SK-N-SH (cell line): ENCODE data around the gene NAALAD2. TPM values are rescaled to one million over a fixed set of nuclear protein-coding genes. Genes with fewer than 3 reads are reported as not detected.

Experiments
- CTCF ChIA-PET: fragments of 300-600, 350-600 bp; formaldehyde crosslinking; extraction: SDS; loops from one replicate; lab custom pipeline; 2021; lab: Yijun Ruan, JAX
- POLR2A ChIA-PET: fragments of 350-600 bp; sonication (Branson Sonifier 250); formaldehyde crosslinking; extraction: SDS; loops from one replicate; lab custom pipeline; 2020; ENCODE audit warnings: antibody characterized with exemption, inconsistent platforms; lab: Yijun Ruan, JAX
- DNase-seq: peaks from one replicate; pipeline ENCODE4 v3.0.0; 2012
- H2AFZ ChIP-seq: fragments of 200-600 bp; sonication (generic); 2 replicates; pipeline ENCODE4 v1.8.1; 2016; ENCODE audit warnings: antibody characterized with exemption, mild to moderate bottlenecking, low read depth
- H3F3A ChIP-seq: fragments of 200-600 bp; sonication (generic); replicated peaks from 2 replicates; pipeline ENCODE3; 2016; ENCODE audit warnings: antibody characterized with exemption, mild to moderate bottlenecking; ENCODE audit not compliant: insufficient read depth
- H3K27ac ChIP-seq, 2 experiments: fragments of 200-500 bp in 1 of 2; fragments of 200-600 bp in 1 of 2; sonication (Bioruptor generic) in 1 of 2; sonication (generic), shearing (Covaris generic) in 1 of 2; 2 replicates each; pipeline versions ENCODE4 v1.5.1 to v1.6.1; 2014 to 2016; ENCODE audit warnings: low read depth in 2 of 2, inconsistent platforms in 1 of 2, low read length in 1 of 2, mild to moderate bottlenecking in 1 of 2, mixed read lengths in 1 of 2
- H3K27me3 ChIP-seq: fragments of 200-600 bp; sonication (generic), shearing (Covaris generic); 2 replicates; pipeline ENCODE4 v1.6.1; 2016; ENCODE audit warnings: mixed run types; ENCODE audit not compliant: insufficient read depth
- H3K36me3 ChIP-seq, 2 experiments: fragments of 200-500 bp in 1 of 2; fragments of 200-600 bp in 1 of 2; sonication (Bioruptor generic) in 1 of 2; sonication (generic) in 1 of 2; replicated peaks in 1 of 2; 2 replicates each; pipeline versions ENCODE3 to v1.5.1; 2014 to 2016; ENCODE audit warnings: low read length in 1 of 2, mild to moderate bottlenecking in 1 of 2; ENCODE audit not compliant: insufficient read depth in 2 of 2, control insufficient read depth in 1 of 2
- H3K4me1 ChIP-seq, 2 experiments: fragments of 200-500 bp in 1 of 2; fragments of 200-600 bp in 1 of 2; sonication (Bioruptor generic) in 1 of 2; sonication (generic), shearing (Covaris generic) in 1 of 2; 2 replicates each; pipeline versions ENCODE4 v1.5.1 to v1.6.1; 2014 to 2016; ENCODE audit warnings: low read depth in 1 of 2, low read length in 1 of 2, mixed run types in 1 of 2; ENCODE audit not compliant: insufficient read depth in 2 of 2, control insufficient read depth in 1 of 2
- H3K4me2 ChIP-seq: fragments of 200-600 bp; sonication (generic), shearing (Covaris generic); 2 replicates; pipeline ENCODE4 v1.6.1; 2017; ENCODE audit warnings: mixed run types
- H3K4me3 ChIP-seq, 2 experiments: fragments of 200-500 bp in 1 of 2; fragments of 200-600 bp in 1 of 2; sonication (Bioruptor generic) in 1 of 2; sonication (generic), shearing (Covaris generic) in 1 of 2; 2 replicates each; pipeline versions ENCODE4 v1.5.1 to v1.8.1; 2014 to 2016; ENCODE audit warnings: low read depth in 2 of 2, inconsistent platforms in 1 of 2, low read length in 1 of 2, mild to moderate bottlenecking in 1 of 2, mixed read lengths in 1 of 2, moderate library complexity in 1 of 2
- H3K79me2 ChIP-seq: fragments of 200-600 bp; sonication (generic); 2 replicates; pipeline ENCODE4 v1.8.1; 2017; ENCODE audit warnings: mild to moderate bottlenecking; ENCODE audit not compliant: insufficient read depth
- H3K9ac ChIP-seq: fragments of 200-600 bp; sonication (generic); 2 replicates; pipeline ENCODE4 v1.6.1; 2017; ENCODE audit warnings: mixed run types
- H3K9me2 ChIP-seq: fragments of 200-600 bp; sonication (generic); 2 replicates; pipeline ENCODE4 v1.6.1; 2017; ENCODE audit warnings: mixed run types
- H3K9me3 ChIP-seq: fragments of 200-600 bp; sonication (generic); 2 replicates; pipeline ENCODE4 v1.6.1; 2017; ENCODE audit warnings: mixed run types, mild to moderate bottlenecking, moderate library complexity
- H4K20me1 ChIP-seq: fragments of 200-600 bp; sonication (generic); 2 replicates; pipeline ENCODE4 v1.6.1; 2017; ENCODE audit warnings: mild to moderate bottlenecking, mixed run types; ENCODE audit not compliant: insufficient read depth
- CHD2 ChIP-seq: fragments of 150-350 bp; IDR thresholded peaks from 2 replicates; pipeline ENCODE4 v1.6.1; 2018; ENCODE audit warnings: low read length; ENCODE audit not compliant: partially characterized antibody
- CTCF ChIP-seq: fragments of 200-600 bp; sonication (generic); IDR thresholded peaks from 2 replicates; pipeline ENCODE4 v1.6.1; 2017; ENCODE audit warnings: antibody characterized with exemption, mild to moderate bottlenecking, moderate library complexity
- ELF1 ChIP-seq: IDR thresholded peaks from 2 replicates; pipeline ENCODE4 v1.4.0; 2012
- EP300 ChIP-seq, 2 experiments: IDR thresholded peaks; 2 replicates each; pipeline versions ENCODE4 v1.4.0 to v1.6.1; 2012; ENCODE audit warnings: borderline replicate concordance in 1 of 2, low read depth in 1 of 2, low read length in 1 of 2
- EZH2phosphoT487 ChIP-seq: fragments of 200-600 bp; sonication (generic); IDR thresholded peaks from 2 replicates; pipeline ENCODE4 v1.6.1; 2017; ENCODE audit warnings: low read depth, mixed run types, mild to moderate bottlenecking, antibody characterized with exemption, moderate library complexity, borderline replicate concordance
- FOSL2 ChIP-seq: IDR thresholded peaks from 2 replicates; pipeline ENCODE4 v1.4.0; 2012; ENCODE audit warnings: low read depth, mild to moderate bottlenecking, moderate library complexity, borderline replicate concordance
- FOXJ3 ChIP-seq: sonication (generic); formaldehyde crosslinking; IDR thresholded peaks from 2 replicates; pipeline ENCODE4 v1.5.1; 2020; ENCODE audit warnings: mild to moderate bottlenecking, missing genetic modification reagents
- FOXM1 ChIP-seq: IDR thresholded peaks from 2 replicates; pipeline ENCODE4 v1.4.0; 2012; ENCODE audit warnings: low read depth, mild to moderate bottlenecking
- GABPA ChIP-seq: IDR thresholded peaks from 2 replicates; pipeline ENCODE4 v1.4.0; 2012; ENCODE audit warnings: low read depth, mild to moderate bottlenecking
- IRF3 ChIP-seq: fragments of 150-350 bp; IDR thresholded peaks from 2 replicates; pipeline ENCODE4 v1.6.1; 2016; ENCODE audit warnings: mild to moderate bottlenecking, low read depth, low read length
- MEF2A ChIP-seq: IDR thresholded peaks from 2 replicates; pipeline ENCODE4 v1.4.0; 2012; ENCODE audit warnings: low read depth, borderline replicate concordance
- MXI1 ChIP-seq: IDR thresholded peaks from 2 replicates; pipeline ENCODE4 v1.6.1; 2012; ENCODE audit warnings: mild to moderate bottlenecking, low read depth, low read length, improper control_type of control experiment
- NFIC ChIP-seq: IDR thresholded peaks from 2 replicates; pipeline ENCODE4 v1.4.0; 2012; ENCODE audit warnings: borderline replicate concordance
- PBX3 ChIP-seq: IDR thresholded peaks from 2 replicates; pipeline ENCODE4; 2012
- POLR2AphosphoS5 ChIP-seq: IDR thresholded peaks from 2 replicates; pipeline ENCODE4 v1.6.1; 2012; ENCODE audit warnings: low read depth, low read length
- RAD21 ChIP-seq: IDR thresholded peaks from 2 replicates; pipeline ENCODE4 v1.6.1; 2012; ENCODE audit warnings: mild to moderate bottlenecking, low read length
- SIN3A ChIP-seq: IDR thresholded peaks from 2 replicates; pipeline ENCODE4 v1.6.1; 2012; ENCODE audit warnings: low read depth, mild to moderate bottlenecking, low read length, moderate library complexity, borderline replicate concordance
- TAF1 ChIP-seq: IDR thresholded peaks from 2 replicates; pipeline ENCODE4 v1.6.1; 2012; ENCODE audit warnings: low read depth, mild to moderate bottlenecking, low read length, moderate library complexity, borderline replicate concordance
- TCF12 ChIP-seq: IDR thresholded peaks from 2 replicates; pipeline ENCODE4 v1.4.0; 2012
- YY1 ChIP-seq: IDR thresholded peaks from 2 replicates; pipeline ENCODE4 v1.4.0; 2012; ENCODE audit warnings: low read depth, mild to moderate bottlenecking
- WGBS: methylation state at CpG from one replicate; pipeline ENCODE4 v1.1.6; 2017; ENCODE audit warnings: low lambda C conversion rate; 5-methylcytosine and 5-hydroxymethylcytosine counted together
- polyA plus RNA-seq, 3 experiments: library from polyadenylated mRNA; depleted of rRNA; stranded (reverse); fragments of >200 nt; gene quantifications; 2 replicates each; pipeline ENCODE4 v1.2.3, GENCODE V29; 2012

The NAALAD2 gene
- polyA plus RNA-seq, 1 of the 3 experiments (the other 2 are of a cell fraction) = 0.74 TPM

- Histone ChIP-seq H3K4me3 (no peak overlapping the region), H3F3A (no peaks in the 10 kb centered on the region), H3K9ac (no peak overlapping the region), H3K36me3 (peaks cover 0 to 6% of the 10 kb centered on the region in 2 experiments), H3K4me1 (peaks cover 0 to 4% of the 10 kb centered on the region in 2 experiments; a peak in 1 of 4 replicates), H4K20me1 (no peaks in the 10 kb centered on the region), H3K27me3 (no peaks in the 10 kb centered on the region), H3K9me3 (no peaks in the 10 kb centered on the region), H3K79me2 (no peaks in the 10 kb centered on the region), H2AFZ (no peak overlapping the region), H3K27ac (no peak overlapping the region), H3K4me2 (no peak overlapping the region), H3K9me2 (no peaks in the 10 kb centered on the region)
- POLR2A ChIA-PET = no interaction called here
- WGBS = 83% methylated on average over 2 of the region's 2 CpGs
- DNase-seq = no peak
- TF ChIP-seq CHD2 (no peak), ELF1 (no peak), NFIC (no peak)
- TF ChIP-seq, all 33 proteins: peak for 0
- CTCF ChIA-PET = no interaction called here
Observed at GRCh38 chr11:90178751-90179150, 44.3 kb downstream of the NAALAD2 start.

- H3F3A ChIP-seq = no peaks in the 10 kb centered on the region
- H3K4me1 ChIP-seq = peaks cover 0 to 4% of the 10 kb centered on the region in 2 experiments; a peak in 1 of 4 replicates
- no peaks in the 10 kb centered on the region for H3K9me3 ChIP-seq
- no peaks in the 10 kb centered on the region for H3K27me3 ChIP-seq
- POLR2A ChIA-PET = no interaction called here
- DNase-seq = no peak
- H3K27ac ChIP-seq = no peak overlapping the region
- H3K36me3 ChIP-seq = peaks cover 0 to 8% of the 10 kb centered on the region in 2 experiments
- CTCF ChIA-PET = no interaction called here
- no peak overlapping the region for H3K4me3 ChIP-seq
- H2AFZ ChIP-seq = no peak overlapping the region
- H3K9me2 ChIP-seq = no peaks in the 10 kb centered on the region
- 39% methylated on average over 2 of the region's 2 CpGs for WGBS
- H3K9ac ChIP-seq = no peak overlapping the region
- H3K79me2 ChIP-seq = no peaks in the 10 kb centered on the region
- H4K20me1 ChIP-seq = no peaks in the 10 kb centered on the region
- TF ChIP-seq EZH2phosphoT487 = no peak
- no peak for TF ChIP-seq YY1
- no peak for TF ChIP-seq MXI1
- TF ChIP-seq FOXM1 = no peak
- no peak for TF ChIP-seq RAD21
- no peak for TF ChIP-seq POLR2AphosphoS5
- no peak for TF ChIP-seq NFIC
- no peak for TF ChIP-seq TAF1
- TF ChIP-seq SIN3A = no peak
- H3K4me2 ChIP-seq = no peak overlapping the region
Observed at GRCh38 chr11:90179923-90180322, 45.5 kb downstream of the NAALAD2 start.

GRCh38 chr11:90187839-90188238 lies 53.4 kb downstream of the NAALAD2 start:
- no peak overlapping the region for H3K4me2 ChIP-seq
- DNase-seq = no peak
- H3K9me2 ChIP-seq = no peaks in the 10 kb centered on the region
- H3K4me1 ChIP-seq = no peaks in the 10 kb centered on the region; a peak in 2 of 4 replicates
- no peak overlapping the region for H2AFZ ChIP-seq
- ChIA-PET POLR2A (no interaction called here), CTCF (interaction anchor here (1.0 kb wide), 1 partner anchor 17 kb away, joined by 4 read pairs; no protein-coding TSS in a partner anchor)
- H3K9ac ChIP-seq = no peak overlapping the region
- WGBS = 94% methylated on average over 3 of the region's 3 CpGs
- peaks cover 14 to 17% of the 10 kb centered on the region in 2 experiments for H3K36me3 ChIP-seq
- no peaks in the 10 kb centered on the region for H3K9me3 ChIP-seq
- H4K20me1 ChIP-seq = no peaks in the 10 kb centered on the region
- H3K27ac ChIP-seq = no peak overlapping the region
- H3K79me2 ChIP-seq = no peaks in the 10 kb centered on the region
- H3F3A ChIP-seq = peaks cover 5% of the 10 kb centered on the region
- H3K27me3 ChIP-seq = no peaks in the 10 kb centered on the region
- TF ChIP-seq NFIC (no peak), EP300 (IDR thresholded peaks at IDR 0.05; ENCODE audit: borderline replicate concordance in 1 of 2, low read depth in 1 of 2, low read length in 1 of 2) (no peak), PBX3 (no peak), FOXJ3 (CRISPR knock-in tag) (no peak), GABPA (no peak), CTCF (no peak), FOXM1 (no peak), POLR2AphosphoS5 (no peak), TCF12 (no peak), IRF3 (no peak), EZH2phosphoT487 (no peak), MEF2A (no peak), FOSL2 (no peak)
- H3K4me3 ChIP-seq = no peak overlapping the region
